Measurements from ENCODE around the gene PXDC1.
A peak's percentile ranks its signal among the peaks of the same experiment; 100 is the strongest.
"Not testable (repeated sequence)": the region's sequence is repeated elsewhere in the genome, so short reads cannot be mapped to it uniquely, and the experiment has no call there.

The PXDC1 gene

GRCh38 chr6:3782876-3783832 is 31.6 kb upstream of the PXDC1 start:
- no peak for FAIRE-seq
- DNase-seq (ENCODE audit: low spot score): no peak

- FAIRE-seq (no peak), DNase-seq (ENCODE audit: low spot score) (no peak)
These were observed 30.0 kb upstream of the PXDC1 start for GRCh38 chr6:3781504-3781903.

GRCh38 chr6:3779574-3779849 is 28.0 kb upstream of the PXDC1 start:
- no peak for DNase-seq (ENCODE audit: low spot score)
- no peak for FAIRE-seq

- no peak for FAIRE-seq
- DNase-seq (ENCODE audit: low spot score): no peak
These were observed 27.4 kb upstream of the PXDC1 start for GRCh38 chr6:3778701-3779573.

GRCh38 chr6:3777730-3778461 is 26.4 kb upstream of the PXDC1 start:
- no peak for FAIRE-seq

GRCh38 chr6:3776881-3777507 is 25.5 kb upstream of the PXDC1 start:
- DNase-seq (ENCODE audit: low spot score): peak; percentile 25
- peak; percentile 80 for FAIRE-seq

More at GRCh38 chr6:3777730-3778461, 26.4 kb upstream of the PXDC1 start:
- no peak for DNase-seq (ENCODE audit: low spot score)

- no peak for DNase-seq (ENCODE audit: low spot score)
- no peak for FAIRE-seq
These were observed 24.3 kb upstream of the PXDC1 start for GRCh38 chr6:3775847-3776246.

- DNase-seq (ENCODE audit: low spot score): no peak
- FAIRE-seq: no peak
These were observed 23.9 kb upstream of the PXDC1 start for GRCh38 chr6:3775386-3775785.

- DNase-seq (ENCODE audit: low spot score) (no peak), FAIRE-seq (no peak)
These were observed 22.3 kb upstream of the PXDC1 start for GRCh38 chr6:3773678-3774298.

GRCh38 chr6:3772127-3772999 is 20.9 kb upstream of the PXDC1 start:
- FAIRE-seq; DNase-seq (ENCODE audit: low spot score): not testable (repeated sequence)

- DNase-seq (ENCODE audit: low spot score): no peak
These were observed 20.0 kb upstream of the PXDC1 start for GRCh38 chr6:3771407-3772011.

GRCh38 chr6:3770023-3770720 is 18.7 kb upstream of the PXDC1 start:
- FAIRE-seq (no peak), DNase-seq (ENCODE audit: low spot score) (no peak)

More at GRCh38 chr6:3771407-3772011, 20.0 kb upstream of the PXDC1 start:
- no peak for FAIRE-seq

GRCh38 chr6:3769610-3770009 is 18.1 kb upstream of the PXDC1 start:
- DNase-seq (ENCODE audit: low spot score) (no peak), FAIRE-seq (no peak)

GRCh38 chr6:3768502-3768901 is 17.0 kb upstream of the PXDC1 start:
- no peak for DNase-seq (ENCODE audit: low spot score)
- FAIRE-seq: no peak

- FAIRE-seq: not testable (repeated sequence)
These were observed 16.0 kb upstream of the PXDC1 start for GRCh38 chr6:3767483-3767882.

GRCh38 chr6:3766214-3766613 is 14.7 kb upstream of the PXDC1 start:
- peak; percentile 46 for DNase-seq (ENCODE audit: low spot score)
- FAIRE-seq: no peak

More at GRCh38 chr6:3767483-3767882, 16.0 kb upstream of the PXDC1 start:
- not testable (repeated sequence) for DNase-seq (ENCODE audit: low spot score)

GRCh38 chr6:3765415-3765814 is 13.9 kb upstream of the PXDC1 start:
- FAIRE-seq (no peak), DNase-seq (ENCODE audit: low spot score) (no peak)

- no peak for FAIRE-seq
- no peak for DNase-seq (ENCODE audit: low spot score)
These were observed 13.2 kb upstream of the PXDC1 start for GRCh38 chr6:3764516-3765335.

Measured in urothelium cell line (cell line).